ENCODE measurements around the gene ARHGAP24. TPM values are rescaled to one million over a fixed set of nuclear protein-coding genes. Genes with fewer than 3 reads are reported as not detected.

ARHGAP24 gene
- total RNA-seq, 2 experiments from 2014 or later, result not detected

DNA sequence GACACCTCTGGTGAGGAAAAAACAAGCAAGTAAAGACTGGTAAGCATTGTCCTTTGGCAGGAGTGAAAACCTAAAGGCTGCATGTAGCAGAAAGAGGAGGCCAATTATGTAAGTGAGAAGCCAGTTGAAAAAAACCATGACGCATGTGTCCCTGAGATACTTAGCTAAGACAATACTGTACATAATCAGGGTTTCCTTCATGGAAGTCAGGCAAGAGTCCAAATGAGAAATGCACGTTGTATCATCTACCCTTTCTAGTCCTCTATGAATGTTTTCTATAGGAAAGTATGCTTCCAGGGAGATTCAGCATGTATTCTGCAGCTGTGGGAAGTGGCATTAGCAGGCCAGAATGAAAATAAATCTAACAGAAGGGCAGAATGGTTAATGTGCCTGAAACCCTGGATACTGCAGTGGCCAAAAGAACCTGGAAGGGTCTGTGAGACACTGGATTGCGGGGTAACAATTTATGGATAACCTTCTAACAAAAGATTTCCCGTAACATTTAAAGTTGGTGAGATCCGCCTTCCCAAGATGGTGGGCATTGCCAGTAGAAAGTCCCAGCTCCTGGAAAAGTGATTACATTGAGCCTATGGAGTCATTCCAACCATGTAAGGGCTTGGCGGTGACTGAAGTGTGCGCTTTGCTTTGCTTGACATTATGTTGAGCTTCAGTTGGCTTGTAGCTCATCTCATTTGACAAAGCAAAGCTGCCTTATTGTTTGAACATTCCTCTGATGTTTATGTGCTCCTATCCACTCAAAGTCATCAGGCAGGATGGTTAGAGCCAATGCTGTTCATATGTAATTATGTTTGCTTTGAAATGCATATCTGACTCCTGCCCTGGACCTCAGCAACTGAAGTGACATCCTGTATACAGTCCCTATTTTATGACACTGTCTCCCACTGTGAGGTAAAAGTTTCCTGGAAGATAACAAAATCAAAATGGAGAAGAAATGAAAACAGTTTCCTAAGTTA lies 200.4 kb downstream of the ARHGAP24 start:
- ChIA-PET POLR2A (no interaction called here), CTCF (no interaction called here)
- no peaks in the 10 kb centered on the region for H3K36me3 Mint-ChIP-seq (ENCODE audit: low read depth)
- H3K4me1 Mint-ChIP-seq, result no peaks in the 10 kb centered on the region
- no peaks in the 10 kb centered on the region for H3K9me3 Mint-ChIP-seq
- no peak overlapping the region for H3K4me3 Mint-ChIP-seq
- DNase-seq, result no peak
- H3K27ac Mint-ChIP-seq, result no peak overlapping the region
- no peaks in the 10 kb centered on the region for H3K27me3 Mint-ChIP-seq

GRCh38 chr4:85676050-85676425 lies 201.1 kb downstream of the ARHGAP24 start:
- H3K4me1 Mint-ChIP-seq, result no peaks in the 10 kb centered on the region
- H3K4me3 Mint-ChIP-seq, result no peak overlapping the region
- ChIA-PET CTCF (no interaction called here), POLR2A (no interaction called here)
- no peaks in the 10 kb centered on the region for H3K9me3 Mint-ChIP-seq
- H3K27ac Mint-ChIP-seq, result no peak overlapping the region
- H3K36me3 Mint-ChIP-seq (ENCODE audit: low read depth), result no peaks in the 10 kb centered on the region
- H3K27me3 Mint-ChIP-seq, result no peaks in the 10 kb centered on the region
- no peak for DNase-seq

DNA sequence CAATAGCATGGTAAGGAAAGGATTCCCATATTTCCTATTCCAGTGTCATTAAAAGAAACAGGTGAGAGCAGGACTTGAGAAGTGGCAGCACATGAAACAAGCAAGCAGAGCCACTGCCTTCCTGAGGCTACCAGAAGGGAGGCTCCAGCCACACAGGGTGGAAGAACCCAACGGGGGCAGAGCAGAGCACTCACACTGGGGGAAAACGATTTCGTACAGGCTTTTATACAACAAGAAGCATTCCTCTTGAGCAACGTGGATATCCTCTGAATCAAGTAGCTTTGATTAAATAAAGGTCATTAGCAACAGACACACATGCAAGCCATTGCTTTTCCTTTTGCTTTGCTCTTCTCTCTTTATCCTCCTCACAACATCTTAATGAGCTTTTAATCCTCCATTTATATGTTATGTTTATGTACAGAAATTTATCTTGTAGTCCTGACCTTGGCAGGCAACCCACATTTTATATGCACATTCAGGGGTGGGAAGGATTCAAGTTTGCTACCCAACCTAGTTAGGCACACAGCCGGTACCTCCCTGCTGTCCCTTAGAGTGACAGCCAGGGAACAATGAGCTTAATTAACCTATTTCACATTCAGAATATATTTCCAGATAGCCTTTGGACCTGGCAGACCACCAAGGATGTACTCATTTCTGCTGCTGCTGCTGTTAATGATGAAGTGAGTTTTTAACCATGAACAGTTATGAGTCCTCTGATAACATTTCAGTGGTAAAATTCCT lies 202.1 kb downstream of the ARHGAP24 start:
- ChIA-PET CTCF (no interaction called here), POLR2A (no interaction called here)
- DNase-seq, result no peak
- H3K27ac Mint-ChIP-seq, result no peak overlapping the region
- no peaks in the 10 kb centered on the region for H3K9me3 Mint-ChIP-seq
- no peaks in the 10 kb centered on the region for H3K27me3 Mint-ChIP-seq
- no peaks in the 10 kb centered on the region for H3K36me3 Mint-ChIP-seq (ENCODE audit: low read depth)
- H3K4me3 Mint-ChIP-seq, result no peak overlapping the region
- H3K4me1 Mint-ChIP-seq, result no peaks in the 10 kb centered on the region

- Mint-ChIP-seq H3K36me3 (ENCODE audit: low read depth) (no peaks in the 10 kb centered on the region), H3K4me1 (no peaks in the 10 kb centered on the region), H3K9me3 (no peaks in the 10 kb centered on the region), H3K27me3 (no peaks in the 10 kb centered on the region), H3K4me3 (no peak overlapping the region), H3K27ac (no peak overlapping the region)
- DNase-seq, result no peak
- CTCF ChIA-PET, result no interaction called here
- POLR2A ChIA-PET, result no interaction called here
These were observed 206.3 kb downstream of the ARHGAP24 start for GRCh38 chr4:85681221-85681657.

DNA sequence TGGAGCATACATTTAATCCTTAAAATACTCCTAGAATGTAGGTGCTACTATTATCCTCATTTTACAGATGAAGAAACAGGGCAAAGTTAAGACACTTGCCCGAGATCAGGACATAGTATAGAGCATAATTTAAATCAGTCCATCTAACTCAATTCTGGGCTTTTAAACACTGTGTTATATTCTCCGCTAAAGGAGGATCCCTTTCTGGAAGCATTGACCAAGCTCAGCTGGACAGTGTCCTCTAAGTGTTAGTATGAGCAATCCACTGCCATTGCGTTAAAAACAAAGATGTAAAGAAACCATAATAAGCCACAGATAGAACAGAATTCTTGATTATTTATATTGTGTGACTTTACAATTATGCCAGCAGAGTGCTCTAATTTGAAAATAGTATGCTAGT lies 207.0 kb downstream of the ARHGAP24 start:
- no peaks in the 10 kb centered on the region for H3K4me1 Mint-ChIP-seq
- ChIA-PET POLR2A (no interaction called here), CTCF (no interaction called here)
- H3K27me3 Mint-ChIP-seq, result no peaks in the 10 kb centered on the region
- H3K4me3 Mint-ChIP-seq, result no peak overlapping the region
- no peaks in the 10 kb centered on the region for H3K9me3 Mint-ChIP-seq
- no peak overlapping the region for H3K27ac Mint-ChIP-seq
- H3K36me3 Mint-ChIP-seq (ENCODE audit: low read depth), result no peaks in the 10 kb centered on the region
- DNase-seq, result no peak

DNA sequence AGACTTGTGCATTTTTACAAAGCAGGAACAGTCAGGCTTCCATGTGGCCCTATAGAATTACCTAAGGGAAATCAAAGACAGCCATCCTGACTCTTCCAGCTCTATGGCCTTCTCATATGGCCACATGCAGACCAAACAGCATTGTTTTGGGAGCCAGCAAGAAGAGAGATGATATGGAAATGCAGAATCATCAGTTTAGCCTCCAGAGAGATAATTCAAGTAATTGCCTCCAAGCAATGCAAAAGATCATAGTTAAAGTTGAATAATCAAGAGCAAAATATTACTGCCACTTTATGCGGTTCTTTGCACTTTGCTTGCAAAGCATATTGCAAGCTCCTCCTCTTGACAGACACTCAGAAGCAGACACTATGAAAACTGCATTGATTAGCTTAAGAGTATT lies 207.4 kb downstream of the ARHGAP24 start:
- Mint-ChIP-seq H3K27ac (no peak overlapping the region), H3K9me3 (no peaks in the 10 kb centered on the region), H3K27me3 (no peaks in the 10 kb centered on the region), H3K4me3 (no peak overlapping the region), H3K36me3 (ENCODE audit: low read depth) (no peaks in the 10 kb centered on the region), H3K4me1 (no peaks in the 10 kb centered on the region)
- CTCF ChIA-PET, result no interaction called here
- POLR2A ChIA-PET, result no interaction called here
- no peak for DNase-seq

GRCh38 chr4:85684676-85685075 lies 209.7 kb downstream of the ARHGAP24 start:
- DNase-seq, result no peak
- no peak overlapping the region for H3K27ac Mint-ChIP-seq
- no peak overlapping the region for H3K4me3 Mint-ChIP-seq
- ChIA-PET CTCF (no interaction called here), POLR2A (no interaction called here)
- no peaks in the 10 kb centered on the region for H3K36me3 Mint-ChIP-seq (ENCODE audit: low read depth)
- no peaks in the 10 kb centered on the region for H3K9me3 Mint-ChIP-seq
- no peaks in the 10 kb centered on the region for H3K27me3 Mint-ChIP-seq
- no peaks in the 10 kb centered on the region for H3K4me1 Mint-ChIP-seq

GRCh38 chr4:85686398-85686797 lies 211.4 kb downstream of the ARHGAP24 start:
- no peaks in the 10 kb centered on the region for H3K36me3 Mint-ChIP-seq (ENCODE audit: low read depth)
- no peaks in the 10 kb centered on the region for H3K4me1 Mint-ChIP-seq
- H3K9me3 Mint-ChIP-seq, result no peaks in the 10 kb centered on the region
- DNase-seq, result no peak
- no peak overlapping the region for H3K27ac Mint-ChIP-seq
- no peaks in the 10 kb centered on the region for H3K27me3 Mint-ChIP-seq
- no peak overlapping the region for H3K4me3 Mint-ChIP-seq
- POLR2A ChIA-PET, result no interaction called here
- CTCF ChIA-PET, result no interaction called here

GRCh38 chr4:85688055-85688740 lies 213.2 kb downstream of the ARHGAP24 start:
- DNase-seq, result no peak
- Mint-ChIP-seq H3K36me3 (ENCODE audit: low read depth) (no peaks in the 10 kb centered on the region), H3K27ac (no peak overlapping the region), H3K4me3 (no peak overlapping the region), H3K4me1 (no peaks in the 10 kb centered on the region), H3K9me3 (no peaks in the 10 kb centered on the region), H3K27me3 (no peaks in the 10 kb centered on the region)
- CTCF ChIA-PET, result no interaction called here
- POLR2A ChIA-PET, result no interaction called here

- no peaks in the 10 kb centered on the region for H3K36me3 Mint-ChIP-seq (ENCODE audit: low read depth)
- POLR2A ChIA-PET, result no interaction called here
- CTCF ChIA-PET, result no interaction called here
- H3K27me3 Mint-ChIP-seq, result no peaks in the 10 kb centered on the region
- H3K4me3 Mint-ChIP-seq, result no peak overlapping the region
- H3K27ac Mint-ChIP-seq, result no peak overlapping the region
- H3K4me1 Mint-ChIP-seq, result no peaks in the 10 kb centered on the region
- H3K9me3 Mint-ChIP-seq, result peaks cover 5% of the 10 kb centered on the region
- no peak for DNase-seq
These were observed 221.7 kb downstream of the ARHGAP24 start for GRCh38 chr4:85696661-85697060.

DNA sequence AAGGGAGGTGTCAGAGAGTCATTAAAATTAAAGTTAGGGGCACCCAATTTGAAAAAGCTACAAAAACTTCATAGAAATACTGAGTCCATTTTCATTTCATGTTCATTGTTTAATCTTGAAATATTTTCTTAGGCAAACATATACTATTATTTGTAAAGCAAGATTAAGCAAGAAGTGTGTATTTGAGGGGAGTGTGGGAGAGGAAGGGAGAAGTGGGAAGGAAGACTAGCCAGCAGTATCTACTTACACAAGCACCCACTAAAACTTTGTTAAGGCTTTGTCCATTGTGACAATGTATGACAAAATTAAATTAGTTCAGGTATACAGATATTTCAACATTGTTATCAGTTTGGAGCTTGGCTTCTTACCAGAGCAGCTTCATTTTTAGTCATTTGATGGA lies 222.9 kb downstream of the ARHGAP24 start:
- ChIA-PET CTCF (no interaction called here), POLR2A (no interaction called here)
- Mint-ChIP-seq H3K27me3 (no peaks in the 10 kb centered on the region), H3K27ac (no peak overlapping the region), H3K36me3 (ENCODE audit: low read depth) (no peaks in the 10 kb centered on the region), H3K4me3 (no peak overlapping the region), H3K4me1 (no peaks in the 10 kb centered on the region), H3K9me3 (peaks cover 5% of the 10 kb centered on the region)
- no peak for DNase-seq

GRCh38 chr4:85700362-85700761 lies 225.4 kb downstream of the ARHGAP24 start:
- no peak for DNase-seq
- no peaks in the 10 kb centered on the region for H3K36me3 Mint-ChIP-seq (ENCODE audit: low read depth)
- H3K4me1 Mint-ChIP-seq, result no peaks in the 10 kb centered on the region
- POLR2A ChIA-PET, result no interaction called here
- no peaks in the 10 kb centered on the region for H3K9me3 Mint-ChIP-seq
- no peak overlapping the region for H3K27ac Mint-ChIP-seq
- no peak overlapping the region for H3K4me3 Mint-ChIP-seq
- CTCF ChIA-PET, result no interaction called here
- no peaks in the 10 kb centered on the region for H3K27me3 Mint-ChIP-seq

GRCh38 chr4:85701861-85702321 lies 226.9 kb downstream of the ARHGAP24 start:
- H3K36me3 Mint-ChIP-seq (ENCODE audit: low read depth), result no peaks in the 10 kb centered on the region
- no peaks in the 10 kb centered on the region for H3K4me1 Mint-ChIP-seq
- ChIA-PET CTCF (no interaction called here), POLR2A (no interaction called here)
- no peak overlapping the region for H3K4me3 Mint-ChIP-seq
- DNase-seq, result no peak
- no peaks in the 10 kb centered on the region for H3K27me3 Mint-ChIP-seq
- no peaks in the 10 kb centered on the region for H3K9me3 Mint-ChIP-seq
- no peak overlapping the region for H3K27ac Mint-ChIP-seq

All from activated CD4-positive, alpha-beta memory T cell treated with anti-CD3 and anti-CD28 coated beads, Interleukin-2, amount 10 ng/mL, durations not matched to agents 7 days and 5 days (primary cell).